Nephron progenitor cell (in vitro differentiated cells): ENCODE measurements around the gene NELFB.
"Not testable (repeated sequence)": the region's sequence is repeated elsewhere in the genome, so short reads cannot be mapped to it uniquely, and the experiment has no call there.

ENCODE experiments used
- DNase-seq: peaks from one replicate; pipeline ENCODE4 v3.0.0; 2021
- H3K27ac Mint-ChIP-seq: 2 replicates; pipeline ENCODE4 v1.8.0; 2021; ENCODE audit warnings: mild to moderate bottlenecking, moderate library complexity, mixed read lengths
- H3K27me3 Mint-ChIP-seq: 2 replicates; pipeline ENCODE4 v1.8.0; 2021; ENCODE audit warnings: mild to moderate bottlenecking, low read depth, mixed read lengths; ENCODE audit not compliant: poor library complexity
- H3K36me3 Mint-ChIP-seq: 2 replicates; pipeline ENCODE4 v1.8.0; 2021; ENCODE audit warnings: low read depth, mixed read lengths
- H3K4me1 Mint-ChIP-seq: 2 replicates; pipeline ENCODE4 v1.8.0; 2021; ENCODE audit warnings: mixed read lengths
- H3K4me3 Mint-ChIP-seq: 2 replicates; pipeline ENCODE4 v1.8.0; 2021; ENCODE audit warnings: mild to moderate bottlenecking, moderate library complexity, mixed read lengths
- H3K9me3 Mint-ChIP-seq: 2 replicates; pipeline ENCODE4 v1.8.0; 2021; ENCODE audit warnings: mild to moderate bottlenecking, moderate library complexity, mixed read lengths
- TF ChIP-seq, protein P1 (sequence below): fragments of 200-600 bp; sonication (generic); IDR thresholded peaks from 2 replicates; pipeline ENCODE4 v1.5.0; 2021; ENCODE audit warnings: antibody characterized with exemption

The NELFB gene

DNA sequence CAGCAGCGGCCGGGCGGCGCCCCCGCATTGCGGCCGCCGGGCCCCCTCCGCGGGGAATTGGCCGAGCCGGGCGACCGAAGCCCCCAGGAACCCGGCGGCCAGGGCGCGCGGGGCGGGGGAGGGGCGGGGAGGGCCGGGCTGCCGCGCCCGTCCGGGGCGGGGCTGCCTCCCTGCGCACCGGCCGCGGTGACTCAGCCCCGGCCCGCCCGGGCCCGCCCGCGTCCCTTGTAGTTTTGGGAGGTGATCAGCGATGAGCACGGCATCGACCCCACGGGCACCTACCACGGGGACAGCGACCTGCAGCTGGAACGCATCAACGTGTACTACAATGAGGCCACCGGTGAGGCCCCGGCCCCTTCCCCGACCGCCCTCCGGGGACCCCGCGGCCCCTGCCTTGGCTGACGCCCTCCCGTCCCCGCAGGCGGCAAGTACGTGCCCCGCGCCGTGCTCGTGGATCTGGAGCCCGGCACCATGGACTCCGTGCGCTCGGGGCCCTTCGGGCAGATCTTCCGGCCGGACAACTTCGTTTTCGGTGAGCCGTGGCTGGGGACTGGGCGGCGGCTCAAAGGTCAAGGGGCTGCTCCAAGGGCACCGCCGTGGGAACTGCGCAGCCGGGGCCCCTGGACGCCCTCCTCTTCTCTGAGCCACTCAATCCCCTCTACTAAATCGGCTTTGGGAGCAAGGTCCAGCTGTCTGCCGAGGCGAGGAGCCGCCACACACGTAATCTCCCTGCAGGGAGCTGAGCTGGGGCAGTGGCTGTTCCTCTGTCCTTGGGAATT is 13.4 kb upstream of the NELFB start:
- TF ChIP-seq, protein P1, sequence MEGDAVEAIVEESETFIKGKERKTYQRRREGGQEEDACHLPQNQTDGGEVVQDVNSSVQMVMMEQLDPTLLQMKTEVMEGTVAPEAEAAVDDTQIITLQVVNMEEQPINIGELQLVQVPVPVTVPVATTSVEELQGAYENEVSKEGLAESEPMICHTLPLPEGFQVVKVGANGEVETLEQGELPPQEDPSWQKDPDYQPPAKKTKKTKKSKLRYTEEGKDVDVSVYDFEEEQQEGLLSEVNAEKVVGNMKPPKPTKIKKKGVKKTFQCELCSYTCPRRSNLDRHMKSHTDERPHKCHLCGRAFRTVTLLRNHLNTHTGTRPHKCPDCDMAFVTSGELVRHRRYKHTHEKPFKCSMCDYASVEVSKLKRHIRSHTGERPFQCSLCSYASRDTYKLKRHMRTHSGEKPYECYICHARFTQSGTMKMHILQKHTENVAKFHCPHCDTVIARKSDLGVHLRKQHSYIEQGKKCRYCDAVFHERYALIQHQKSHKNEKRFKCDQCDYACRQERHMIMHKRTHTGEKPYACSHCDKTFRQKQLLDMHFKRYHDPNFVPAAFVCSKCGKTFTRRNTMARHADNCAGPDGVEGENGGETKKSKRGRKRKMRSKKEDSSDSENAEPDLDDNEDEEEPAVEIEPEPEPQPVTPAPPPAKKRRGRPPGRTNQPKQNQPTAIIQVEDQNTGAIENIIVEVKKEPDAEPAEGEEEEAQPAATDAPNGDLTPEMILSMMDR: no peak
- H3K27me3 Mint-ChIP-seq: peaks cover 3% of the 10 kb centered on the region
- H3K36me3 Mint-ChIP-seq: peaks cover 15% of the 10 kb centered on the region
- no peaks in the 10 kb centered on the region for H3K9me3 Mint-ChIP-seq
- H3K27ac Mint-ChIP-seq: no peak overlapping the region
- peaks cover 56% of the 10 kb centered on the region for H3K4me1 Mint-ChIP-seq
- peak overlapping the region; percentile 89 for H3K4me3 Mint-ChIP-seq
- no peak for DNase-seq

DNA sequence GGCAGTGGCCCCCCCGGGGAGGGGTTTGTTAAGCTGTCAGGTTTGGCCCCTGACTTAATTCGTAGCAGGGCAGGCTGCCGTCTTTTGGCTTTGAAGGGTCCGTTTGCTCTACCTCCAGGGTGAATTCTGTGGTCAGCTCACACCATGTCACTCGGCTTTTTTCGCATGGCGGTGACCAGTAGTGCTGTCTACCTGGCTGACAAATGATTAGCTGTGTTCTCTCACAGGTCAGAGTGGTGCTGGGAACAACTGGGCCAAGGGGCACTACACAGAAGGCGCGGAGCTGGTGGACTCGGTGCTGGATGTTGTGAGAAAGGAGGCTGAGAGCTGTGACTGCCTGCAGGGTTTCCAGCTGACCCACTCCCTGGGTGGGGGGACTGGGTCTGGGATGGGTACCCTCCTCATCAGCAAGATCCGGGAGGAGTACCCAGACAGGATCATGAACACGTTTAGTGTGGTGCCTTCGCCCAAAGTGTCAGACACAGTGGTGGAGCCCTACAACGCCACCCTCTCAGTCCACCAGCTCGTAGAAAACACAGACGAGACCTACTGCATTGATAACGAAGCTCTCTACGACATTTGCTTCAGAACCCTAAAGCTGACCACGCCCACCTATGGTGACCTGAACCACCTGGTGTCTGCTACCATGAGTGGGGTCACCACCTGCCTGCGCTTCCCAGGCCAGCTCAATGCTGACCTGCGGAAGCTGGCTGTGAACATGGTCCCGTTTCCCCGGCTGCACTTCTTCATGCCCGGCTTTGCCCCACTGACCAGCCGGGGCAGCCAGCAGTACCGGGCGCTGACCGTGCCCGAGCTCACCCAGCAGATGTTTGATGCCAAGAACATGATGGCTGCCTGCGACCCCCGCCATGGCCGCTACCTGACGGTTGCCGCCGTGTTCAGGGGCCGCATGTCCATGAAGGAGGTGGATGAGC is 12.6 kb upstream of the NELFB start:
- TF ChIP-seq, protein P1: no peak
- Mint-ChIP-seq H3K36me3 (peaks cover 15% of the 10 kb centered on the region), H3K27ac (peak overlapping the region; percentile 51)

GRCh38 chr9:137243266-137243625 is 11.9 kb upstream of the NELFB start:
- peak overlapping the region; percentile 89 for H3K4me3 Mint-ChIP-seq
- peaks cover 15% of the 10 kb centered on the region for H3K36me3 Mint-ChIP-seq
- not testable (repeated sequence) for DNase-seq, H3K9me3 Mint-ChIP-seq
- H3K27me3 Mint-ChIP-seq: peaks cover 10% of the 10 kb centered on the region
- peaks cover 59% of the 10 kb centered on the region for H3K4me1 Mint-ChIP-seq
- peak overlapping the region; percentile 36 for H3K27ac Mint-ChIP-seq

More for the DNA sequence above, 12.6 kb upstream of the NELFB start:
- H3K27me3 Mint-ChIP-seq: peaks cover 8% of the 10 kb centered on the region
- H3K4me3 Mint-ChIP-seq: peak overlapping the region; percentile 89
- no peaks in the 10 kb centered on the region for H3K9me3 Mint-ChIP-seq
- no peak for DNase-seq
- H3K4me1 Mint-ChIP-seq: peaks cover 60% of the 10 kb centered on the region

GRCh38 chr9:137243626-137244485 is 11.3 kb upstream of the NELFB start:
- H3K36me3 Mint-ChIP-seq: peaks cover 15% of the 10 kb centered on the region
- DNase-seq: no peak
- peaks cover 10% of the 10 kb centered on the region for H3K27me3 Mint-ChIP-seq
- peak overlapping the region; percentile 89 for H3K4me3 Mint-ChIP-seq
- TF ChIP-seq, protein P1: no peak
- H3K9me3 Mint-ChIP-seq: no peaks in the 10 kb centered on the region
- peak overlapping the region; percentile 22 for H3K27ac Mint-ChIP-seq
- H3K4me1 Mint-ChIP-seq: peaks cover 53% of the 10 kb centered on the region

DNA sequence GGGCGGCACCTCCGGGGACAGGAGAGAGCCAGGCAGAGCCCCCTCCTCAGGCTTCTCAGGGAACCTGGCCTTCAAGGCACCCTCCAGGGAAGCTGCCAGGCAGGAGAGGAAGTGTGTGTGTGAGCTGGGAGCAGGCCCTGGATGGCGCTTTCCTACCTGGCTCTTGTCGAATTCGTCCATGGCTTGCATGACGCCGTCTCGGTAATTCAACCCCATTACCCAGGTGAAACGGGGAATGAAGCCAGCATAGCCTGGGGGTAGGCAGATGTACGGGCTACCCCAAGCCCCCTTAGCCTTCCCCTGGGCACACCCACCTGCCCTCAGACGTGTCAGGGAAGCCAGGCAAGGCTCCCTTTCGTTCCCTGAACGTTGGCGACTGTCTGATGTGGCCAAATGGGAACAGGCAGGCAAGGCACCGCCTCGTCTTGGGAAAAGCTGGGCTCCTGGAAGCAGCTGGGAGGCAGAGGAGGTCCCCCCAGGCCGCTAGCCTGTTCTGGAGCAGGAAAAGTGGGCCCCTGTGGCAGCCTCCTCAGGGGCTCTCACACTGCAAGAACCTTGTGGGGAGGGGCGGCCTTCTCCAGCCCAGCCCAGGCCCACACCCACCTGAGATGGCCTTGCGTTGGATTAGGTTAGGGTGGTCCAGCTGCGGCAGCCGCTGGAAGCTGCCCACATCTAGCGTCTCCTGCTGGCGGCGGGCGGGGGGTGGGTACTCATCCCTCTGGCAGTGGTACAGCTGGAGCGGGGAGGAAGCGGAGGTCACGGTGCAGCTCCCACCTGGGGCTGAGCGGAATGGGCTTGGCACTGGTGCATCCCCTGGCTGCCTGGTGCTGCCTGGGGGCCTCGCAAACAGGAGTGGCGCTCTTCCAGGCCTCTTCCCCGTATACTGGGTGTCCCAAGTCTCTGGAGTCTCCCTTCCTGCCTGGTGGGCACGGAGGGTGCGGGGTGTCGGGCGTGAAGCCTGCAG is 10.4 kb upstream of the NELFB start:
- Mint-ChIP-seq H3K27me3 (peaks cover 10% of the 10 kb centered on the region), H3K4me1 (peaks cover 50% of the 10 kb centered on the region), H3K4me3 (no peak overlapping the region), H3K9me3 (no peaks in the 10 kb centered on the region), H3K27ac (peak overlapping the region; percentile 22), H3K36me3 (peaks cover 15% of the 10 kb centered on the region)
- DNase-seq: no peak
- TF ChIP-seq, protein P1: no peak
